Stimulated activated CD4-positive, alpha-beta T cell treated with anti-CD3 and anti-CD28 coated beads, Interleukin-4, amount 100 ng/mL, for 4 hours (primary cell): ENCODE results near the gene BPIFB3.
"Not testable (repeated sequence)": the region's sequence is repeated elsewhere in the genome, so short reads cannot be mapped to it uniquely, and the experiment has no call there.

Experiments
- DNase-seq, 2 experiments: peaks; one replicate each; pipeline ENCODE4 v3.0.0-alpha.2; 2020

Gene BPIFB3

DNA sequence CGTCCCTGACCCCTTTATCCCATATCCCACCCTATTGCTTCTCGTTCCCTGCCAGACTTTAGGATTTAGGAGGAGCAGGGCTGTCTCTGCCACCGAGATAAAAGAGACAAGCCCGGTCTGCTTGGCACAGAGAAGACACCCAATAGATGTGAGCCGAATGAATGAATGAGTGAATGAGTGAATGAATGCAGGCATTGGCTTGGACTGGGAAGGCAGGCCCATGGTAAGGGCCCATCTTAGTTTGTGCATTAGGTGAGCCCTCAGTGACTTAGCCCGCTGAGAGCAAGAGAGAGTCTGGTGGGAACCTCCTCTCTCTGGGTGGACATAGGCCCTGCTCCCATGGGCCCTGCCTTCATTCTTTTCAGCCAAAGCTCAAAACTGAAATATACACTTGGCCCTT lies 23.1 kb upstream of the BPIFB3 start:
- no peak for DNase-seq

DNA sequence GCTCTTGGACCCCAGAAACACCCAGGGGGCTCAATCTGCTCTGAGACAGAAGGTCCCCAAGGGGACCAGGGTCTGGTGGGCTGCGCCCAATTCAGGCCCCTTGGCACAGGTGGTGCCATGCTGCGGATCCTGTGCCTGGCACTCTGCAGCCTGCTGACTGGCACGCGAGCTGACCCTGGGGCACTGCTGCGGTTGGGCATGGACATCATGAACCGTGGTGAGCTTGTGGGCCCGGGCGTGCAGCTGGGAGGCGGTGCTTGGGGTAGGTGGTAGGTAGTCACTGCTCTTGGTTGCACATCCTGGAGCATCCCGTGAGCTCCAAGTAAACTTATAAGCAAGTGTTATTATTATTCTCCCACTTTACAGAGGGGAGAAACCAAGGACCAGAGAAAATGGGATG lies 22.2 kb upstream of the BPIFB3 start, which contains the start of gene BPIFB6:
BPIFB6 (plus strand) TSS at position 118 of the 400 bp plus-strand sequence; CDS start at position 118, 0 bp downstream.
- DNase-seq, result no peak

- DNase-seq, result no peak
These were observed 21.1 kb upstream of the BPIFB3 start for GRCh38 chr20:33032555-33032954.

DNA sequence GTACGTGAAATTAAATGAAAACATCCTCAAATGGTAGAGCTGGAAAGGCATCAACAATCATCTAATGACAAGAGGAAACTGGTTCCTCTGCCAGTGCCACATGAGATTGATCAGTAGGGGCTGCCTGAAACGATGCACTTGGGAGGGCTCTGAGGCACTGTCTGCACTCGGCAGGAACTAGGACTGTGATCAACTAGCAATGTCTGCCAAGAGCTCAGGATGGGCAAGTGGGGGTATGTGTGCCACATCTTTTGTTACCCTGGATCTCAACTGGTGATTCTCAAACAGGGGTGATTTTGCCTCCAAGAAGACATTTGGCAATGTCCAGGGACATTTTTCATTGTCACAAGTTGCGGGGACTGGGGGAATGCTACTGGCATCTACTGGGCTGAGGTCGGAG lies 20.3 kb upstream of the BPIFB3 start:
- DNase-seq, result no peak

DNA sequence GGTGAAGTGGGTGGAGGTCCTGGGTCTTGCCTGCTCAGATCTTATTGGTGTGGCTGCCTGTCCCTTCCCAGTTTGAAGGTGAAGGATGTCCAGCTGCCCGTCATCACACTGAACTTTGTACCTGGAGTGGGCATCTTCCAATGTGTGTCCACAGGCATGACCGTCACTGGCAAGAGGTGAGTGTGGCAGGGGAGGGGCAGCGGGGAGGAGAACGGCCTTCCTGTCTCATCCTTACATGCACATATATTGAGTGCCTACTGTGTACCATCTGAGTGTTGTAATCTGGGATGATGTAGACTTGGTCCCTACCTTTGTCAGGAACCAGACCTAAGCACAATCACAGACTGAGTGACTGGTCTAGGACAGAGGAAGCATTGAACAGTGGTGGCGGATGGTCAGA lies 19.6 kb upstream of the BPIFB3 start:
- DNase-seq, result no peak

DNA sequence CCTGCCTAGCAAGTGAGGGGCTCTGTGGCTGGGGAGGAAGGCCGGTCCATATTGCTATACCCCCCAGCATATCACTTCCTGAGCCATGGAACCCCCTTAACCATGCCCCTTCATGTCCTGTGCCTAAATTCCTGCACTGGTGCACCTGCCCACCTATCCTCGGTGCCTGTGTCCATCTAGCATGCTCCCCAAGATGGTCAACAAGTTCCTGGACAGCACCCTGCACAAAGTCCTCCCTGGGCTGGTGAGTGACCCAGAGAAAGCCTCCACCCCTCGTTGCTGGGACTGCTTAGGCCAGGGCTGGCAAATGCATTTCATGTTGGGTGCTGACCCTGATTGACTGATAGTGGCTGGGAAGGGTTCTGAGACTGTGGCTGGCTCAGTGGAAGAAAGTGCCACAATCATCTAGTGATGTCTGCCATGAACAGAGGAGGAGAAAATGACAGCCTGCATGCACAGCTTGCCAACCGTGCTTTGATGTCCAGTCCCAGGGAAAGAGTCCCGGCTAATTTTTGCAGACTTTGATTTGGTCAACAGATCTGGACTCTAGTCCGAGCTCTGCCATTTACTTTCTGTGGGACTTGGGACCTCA lies 18.7 kb upstream of the BPIFB3 start:
- DNase-seq, result no peak

DNA sequence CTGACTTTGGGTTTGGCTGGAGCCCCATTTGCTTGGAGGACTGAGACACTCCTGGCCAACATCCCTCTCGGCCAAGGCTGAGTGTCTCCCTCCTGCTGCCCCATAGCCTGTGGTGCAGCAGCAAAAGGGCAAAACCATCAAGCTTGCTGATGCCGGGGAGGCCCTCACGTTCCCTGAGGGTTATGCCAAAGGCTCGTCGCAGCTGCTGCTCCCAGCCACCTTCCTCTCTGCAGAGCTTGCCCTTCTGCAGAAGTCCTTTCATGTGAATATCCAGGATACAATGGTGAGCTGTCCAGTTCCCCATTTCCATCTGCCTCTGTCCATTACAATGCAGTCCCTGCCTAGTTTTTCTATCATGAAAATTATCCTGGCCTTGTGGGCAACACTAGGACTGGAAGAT lies 16.2 kb upstream of the BPIFB3 start:
- DNase-seq, result no peak

GRCh38 chr20:33038243-33038642 lies 15.5 kb upstream of the BPIFB3 start:
- no peak for DNase-seq

- DNase-seq, result no peak
These were observed 11.3 kb upstream of the BPIFB3 start for GRCh38 chr20:33042430-33042829.

DNA sequence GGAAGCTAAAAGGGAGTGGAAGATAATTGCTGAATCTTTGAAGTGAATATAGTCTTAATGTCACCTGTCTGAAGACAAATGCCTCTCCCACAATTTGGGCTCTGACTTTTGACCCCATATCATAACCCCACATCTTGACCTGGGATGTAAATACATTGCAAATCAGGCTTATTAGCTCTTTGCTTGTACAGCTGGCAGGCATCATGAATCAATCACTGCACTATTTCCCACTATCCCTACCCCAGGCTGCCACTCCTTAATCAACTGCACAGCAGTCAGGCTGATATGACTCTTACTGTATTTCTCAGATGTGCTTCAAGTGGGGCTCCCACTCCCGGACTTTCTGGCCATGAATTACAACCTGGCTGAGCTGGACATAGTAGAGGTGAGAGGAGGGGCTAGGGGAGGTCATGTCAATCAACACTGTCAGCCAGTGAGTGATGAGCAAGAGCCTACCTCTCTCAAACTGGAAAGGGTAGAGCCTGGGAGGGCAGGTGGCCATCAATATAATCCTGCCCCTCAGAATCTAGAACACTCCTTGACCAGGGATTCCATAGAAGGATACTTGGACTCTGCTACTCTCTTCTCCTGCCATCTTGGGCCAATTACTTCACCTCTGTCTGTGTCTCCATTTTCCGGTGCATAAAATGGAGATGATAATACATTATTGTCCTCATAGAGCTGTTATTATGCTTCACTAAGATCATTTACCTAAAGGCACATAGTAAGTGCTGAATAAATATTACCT lies 10.5 kb upstream of the BPIFB3 start:
- no peak for DNase-seq

- DNase-seq, result no peak
These were observed 9.9 kb upstream of the BPIFB3 start for GRCh38 chr20:33043731-33044181.

DNA sequence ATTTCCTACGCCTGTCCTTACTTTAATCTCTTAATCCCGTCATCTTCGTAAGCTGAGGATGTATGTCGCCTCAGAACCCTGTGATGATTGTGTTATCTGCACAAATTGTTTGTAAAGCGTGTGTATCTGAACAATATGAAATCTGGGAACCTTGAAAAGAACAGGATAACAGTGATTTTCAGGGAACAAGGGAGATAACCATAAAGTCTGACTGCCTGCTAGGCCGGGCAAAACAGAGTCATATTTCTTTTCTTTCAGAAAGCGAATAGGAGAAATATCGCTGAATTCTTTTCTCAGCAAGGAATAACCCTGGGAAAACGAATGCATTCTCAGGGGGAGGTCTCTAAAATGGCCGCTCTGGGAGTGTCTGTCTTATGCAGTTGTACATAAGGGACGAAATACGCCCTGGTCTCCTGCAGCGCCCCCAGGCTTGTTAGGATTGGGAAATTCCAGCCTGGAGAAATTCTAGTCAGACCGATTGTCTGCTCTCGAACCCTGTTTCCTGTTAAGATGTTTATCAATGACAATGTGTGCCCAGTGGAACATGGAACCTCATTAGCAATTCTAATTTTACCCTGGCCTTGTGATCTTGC lies 8.5 kb upstream of the BPIFB3 start:
- not testable (repeated sequence) for DNase-seq

DNA sequence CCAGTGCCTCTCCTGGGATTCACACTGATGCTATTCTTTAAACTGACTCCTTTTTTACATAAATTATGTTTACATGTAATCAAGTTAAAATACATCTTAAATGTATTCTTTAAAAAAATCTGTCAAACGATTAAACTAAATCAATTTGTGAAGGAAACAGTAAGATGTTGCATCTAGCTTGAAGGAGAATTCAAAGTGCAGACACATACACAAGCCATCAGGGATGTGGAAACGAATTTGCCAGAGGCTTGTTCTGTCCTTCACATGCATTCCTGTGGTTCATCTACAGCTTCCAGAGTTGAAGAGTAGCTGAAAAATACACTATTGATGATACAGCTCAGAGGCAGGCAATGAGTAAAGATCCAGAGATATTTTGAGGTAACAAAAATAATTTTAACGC lies 7.3 kb upstream of the BPIFB3 start:
- DNase-seq, result no peak

DNA sequence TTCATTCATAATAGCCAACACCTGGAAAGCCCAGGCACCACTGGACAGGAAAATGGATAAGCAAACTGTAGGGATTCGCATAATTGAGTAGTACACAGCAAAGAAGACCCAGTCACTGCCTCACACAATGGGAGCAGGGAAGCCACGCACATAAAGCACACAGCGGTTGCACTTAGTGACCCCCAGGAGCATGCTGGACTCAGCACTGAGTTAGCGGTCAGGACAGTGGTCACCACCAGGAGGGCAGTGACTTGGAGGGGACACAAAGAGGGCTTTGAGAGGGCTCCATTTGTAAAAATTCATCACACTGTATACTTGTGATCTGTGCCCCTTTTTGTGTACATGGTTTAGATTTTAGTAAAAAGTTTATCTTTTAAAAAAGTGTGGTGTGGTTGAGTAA lies 2.4 kb upstream of the BPIFB3 start:
- DNase-seq, result no peak

GRCh38 chr20:33054381-33054780 lies 678 bp downstream of the BPIFB3 start:
- DNase-seq, result no peak

DNA sequence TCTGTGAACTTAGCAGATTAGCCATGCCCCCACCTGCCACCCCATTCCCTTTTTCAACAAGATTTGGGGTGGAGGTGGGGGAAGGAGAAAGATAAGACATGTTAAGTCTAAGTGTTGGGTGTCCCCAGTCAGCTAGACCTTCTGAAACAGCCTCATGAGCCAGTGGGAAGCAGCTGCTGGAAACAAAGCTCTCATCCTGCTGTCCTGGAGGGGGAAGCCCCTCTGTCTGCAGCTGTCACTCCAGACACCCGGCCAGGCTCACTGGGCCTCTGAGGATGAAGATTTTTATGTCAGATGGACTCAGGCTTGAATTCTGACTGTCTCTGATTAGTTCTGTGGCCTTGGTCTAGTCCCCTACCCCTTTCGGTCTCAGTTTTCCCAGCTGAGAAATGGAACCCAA lies 1.1 kb downstream of the BPIFB3 start:
- DNase-seq, result no peak

GRCh38 chr20:33059136-33059535 lies 5.4 kb downstream of the BPIFB3 start:
- DNase-seq, result no peak

DNA sequence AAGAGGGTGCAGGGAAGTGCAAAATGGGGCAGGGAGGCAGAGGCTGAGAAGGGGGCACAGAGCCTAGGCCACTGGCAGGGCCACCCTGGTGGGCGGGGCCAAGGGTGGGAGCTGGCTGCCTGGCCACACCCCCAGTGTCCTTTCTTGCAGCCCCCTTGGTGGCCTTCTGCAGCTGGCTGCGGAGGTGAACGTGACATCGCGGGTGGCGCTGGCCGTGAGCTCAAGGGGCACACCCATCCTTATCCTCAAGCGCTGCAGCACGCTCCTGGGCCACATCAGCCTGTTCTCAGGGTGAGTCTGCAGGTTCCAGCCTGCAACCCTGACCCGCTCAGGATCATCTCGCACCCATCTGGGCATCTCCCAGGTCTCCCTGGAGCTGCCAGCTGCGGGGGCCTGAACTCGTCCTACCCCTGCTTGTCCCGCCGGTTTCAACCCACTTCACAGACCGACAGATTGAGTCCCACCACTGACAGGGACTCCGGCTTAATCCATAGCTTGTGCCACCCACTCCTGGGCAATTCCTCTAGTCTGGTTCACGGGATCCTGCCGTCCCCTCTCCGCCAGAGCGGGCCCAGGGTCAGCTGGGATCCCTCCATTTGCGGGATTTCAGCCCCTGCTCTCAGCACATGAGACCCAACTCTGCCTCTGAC lies 6.2 kb downstream of the BPIFB3 start:
- DNase-seq, result no peak

GRCh38 chr20:33061658-33062028 lies 7.9 kb downstream of the BPIFB3 start:
- DNase-seq, result no peak

DNA sequence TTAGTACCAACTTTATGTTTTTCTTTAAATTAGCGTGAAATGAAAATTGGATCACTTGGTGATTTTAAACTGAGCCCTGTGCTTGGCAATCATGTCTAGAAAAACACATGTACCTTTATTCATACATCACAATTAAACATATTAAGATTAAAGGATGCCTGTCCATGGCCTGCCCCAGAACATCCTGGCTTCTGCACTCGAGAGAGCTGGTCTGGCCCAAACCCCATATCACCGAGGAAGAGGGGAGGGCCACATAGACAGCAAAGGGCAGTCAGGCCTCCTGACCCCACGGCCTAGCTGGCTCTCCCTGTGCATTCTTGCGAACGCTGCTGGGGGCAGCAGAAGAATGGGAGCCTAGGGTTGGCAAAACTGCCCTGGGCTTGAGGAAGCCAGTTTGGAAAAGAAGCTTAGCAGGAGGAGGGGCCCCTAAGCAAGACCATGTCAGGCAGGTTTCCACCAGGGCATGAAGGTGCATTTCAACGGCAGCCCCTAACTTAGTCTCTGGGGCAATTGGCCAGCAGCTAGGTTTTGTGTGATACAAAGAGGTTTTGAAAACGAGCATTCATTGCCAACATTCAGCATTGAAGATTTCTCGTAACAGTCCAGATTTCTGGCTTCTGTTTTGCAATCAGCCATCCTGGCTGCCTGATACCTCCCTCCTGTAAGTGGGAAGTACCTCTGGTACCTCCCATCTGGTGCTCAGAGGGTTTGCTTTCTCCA lies 8.6 kb downstream of the BPIFB3 start:
- DNase-seq, result no peak

DNA sequence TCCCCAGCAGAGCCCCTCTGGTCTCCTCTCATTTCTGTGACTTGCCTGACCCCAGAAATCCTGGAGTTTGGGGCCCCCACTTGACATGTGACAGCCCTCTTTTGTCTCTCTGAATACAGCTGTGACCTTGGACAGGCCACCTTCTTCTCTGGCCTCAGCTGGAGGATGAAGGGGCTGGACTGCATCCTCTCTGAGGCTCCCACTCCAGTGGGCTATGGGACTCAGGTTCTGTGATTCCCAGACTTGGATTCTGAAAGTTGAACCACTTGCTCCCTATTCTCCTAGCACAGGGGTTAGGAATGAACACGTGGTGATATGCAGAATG lies 9.1 kb downstream of the BPIFB3 start:
- DNase-seq, result no peak

GRCh38 chr20:33063271-33063670 lies 9.6 kb downstream of the BPIFB3 start:
- DNase-seq, result no peak

- DNase-seq, result no peak
These were observed 11.0 kb downstream of the BPIFB3 start for GRCh38 chr20:33064572-33065287.
